Mesenchymal stem cell (in vitro differentiated cells and primary cell): ENCODE measurements around the gene FGFBP2.

Source experiments
- DNase-seq: peaks from one replicate; pipeline ENCODE4 v3.0.0-alpha.2; 2013
- H2AFZ ChIP-seq: one replicate; pipeline ENCODE4 v1.6.1; 2013; ENCODE audit warnings: low read depth, mild to moderate bottlenecking, control low read depth, inconsistent platforms, low read length, moderate library complexity
- H2AK5ac ChIP-seq: 2 replicates; pipeline ENCODE4 v1.6.1; 2013; ENCODE audit warnings: low read length, moderate library complexity, mild to moderate bottlenecking, inconsistent platforms; ENCODE audit not compliant: severe bottlenecking
- H2BK120ac ChIP-seq: one replicate; pipeline ENCODE4 v1.6.1; 2013; ENCODE audit warnings: low read depth, mild to moderate bottlenecking, inconsistent platforms, low read length, moderate library complexity
- H2BK12ac ChIP-seq, 2 experiments: one replicate each; pipeline ENCODE4 v1.6.1; 2013; ENCODE audit warnings: inconsistent platforms in 2 of 2, low read length in 2 of 2, mild to moderate bottlenecking in 2 of 2, moderate library complexity in 2 of 2, control low read depth in 1 of 2
- H2BK15ac ChIP-seq: one replicate; pipeline ENCODE4 v1.6.1; 2013; ENCODE audit warnings: mild to moderate bottlenecking, low read depth, inconsistent platforms; ENCODE audit not compliant: poor library complexity, severe bottlenecking
- H2BK5ac ChIP-seq: 2 replicates; pipeline ENCODE4 v1.6.1; 2013; ENCODE audit warnings: low read depth, mild to moderate bottlenecking, low read length, control low read depth, inconsistent platforms; ENCODE audit not compliant: poor library complexity, severe bottlenecking
- H3K14ac ChIP-seq, 2 experiments: one replicate each; pipeline ENCODE4 v1.6.1; 2013; ENCODE audit warnings: inconsistent platforms in 2 of 2, low read length in 2 of 2, control low read depth in 1 of 2, mild to moderate bottlenecking in 1 of 2, moderate library complexity in 1 of 2
- H3K18ac ChIP-seq, 2 experiments: one replicate each; pipeline ENCODE4 v1.6.1; 2013; ENCODE audit warnings: inconsistent platforms in 2 of 2, low read length in 2 of 2, control low read depth in 1 of 2, low read depth in 1 of 2, mild to moderate bottlenecking in 1 of 2
- H3K23ac ChIP-seq, 2 experiments: one replicate each; pipeline ENCODE4 v1.6.1; 2013; ENCODE audit warnings: inconsistent platforms in 2 of 2, low read length in 2 of 2, mild to moderate bottlenecking in 2 of 2, moderate library complexity in 2 of 2, control low read depth in 1 of 2
- H3K27ac ChIP-seq: 2 replicates; pipeline ENCODE4 v1.5.1; 2013; ENCODE audit warnings: mild to moderate bottlenecking, moderate library complexity, low read length, control low read depth, inconsistent platforms; ENCODE audit not compliant: poor library complexity, severe bottlenecking
- H3K27me3 ChIP-seq, 2 experiments: 2 replicates each; pipeline versions ENCODE4 v1.6.1 to v1.7.0; 2013; ENCODE audit warnings: low read length in 2 of 2, mild to moderate bottlenecking in 2 of 2, moderate library complexity in 2 of 2, control low read depth in 1 of 2, inconsistent platforms in 1 of 2; ENCODE audit not compliant: control insufficient read depth in 1 of 2, insufficient read depth in 1 of 2
- H3K36me3 ChIP-seq, 2 experiments: 2 replicates each; pipeline versions ENCODE4 v1.6.1 to v1.7.0; 2013; ENCODE audit warnings: low read length in 2 of 2, control low read depth in 1 of 2, inconsistent platforms in 1 of 2, low read depth in 1 of 2, mild to moderate bottlenecking in 1 of 2; ENCODE audit not compliant: insufficient read depth in 2 of 2, control insufficient read depth in 1 of 2
- H3K4ac ChIP-seq, 2 experiments: one replicate each; pipeline ENCODE4 v1.6.1; 2013; ENCODE audit warnings: inconsistent platforms in 2 of 2, low read length in 2 of 2, mild to moderate bottlenecking in 2 of 2, moderate library complexity in 2 of 2, control low read depth in 1 of 2, low read depth in 1 of 2
- H3K4me1 ChIP-seq: 2 replicates; pipeline ENCODE4 v1.6.1; 2013; ENCODE audit warnings: low read depth, low read length, control low read depth; ENCODE audit not compliant: control insufficient read depth, insufficient read depth
- H3K4me2 ChIP-seq: 2 replicates; pipeline ENCODE4 v1.6.1; 2013; ENCODE audit warnings: low read length, mild to moderate bottlenecking, inconsistent platforms; ENCODE audit not compliant: poor library complexity, severe bottlenecking
- H3K4me3 ChIP-seq, 2 experiments: 2 replicates each; pipeline versions ENCODE4 v1.5.1 to v1.7.0; 2013; ENCODE audit warnings: low read length in 2 of 2, mild to moderate bottlenecking in 2 of 2, control low read depth in 1 of 2, low read depth in 1 of 2; ENCODE audit not compliant: insufficient read depth in 1 of 2
- H3K79me1 ChIP-seq: replicated peaks from 2 replicates; pipeline ENCODE4 v1.6.1; 2013; ENCODE audit warnings: mild to moderate bottlenecking, control low read depth, low read length, inconsistent platforms; ENCODE audit not compliant: poor library complexity, severe bottlenecking
- H3K9ac ChIP-seq: 2 replicates; pipeline ENCODE4 v1.7.0; 2013; ENCODE audit warnings: mild to moderate bottlenecking, low read length, moderate library complexity
- H3K9me3 ChIP-seq: 2 replicates; pipeline ENCODE4 v1.7.0; 2013; ENCODE audit warnings: mild to moderate bottlenecking, low read length; ENCODE audit not compliant: control insufficient read depth
- H4K8ac ChIP-seq: one replicate; pipeline ENCODE4 v1.6.1; 2013; ENCODE audit warnings: inconsistent platforms, mild to moderate bottlenecking, low read length, moderate library complexity
- H4K91ac ChIP-seq: one replicate; pipeline ENCODE4 v1.6.1; 2013; ENCODE audit warnings: mild to moderate bottlenecking, low read length, inconsistent platforms
- WGBS: methylation state at CpG from one replicate; pipeline ENCODE4 v1.1.7; 2013; ENCODE audit warnings: mixed read lengths; 5-methylcytosine and 5-hydroxymethylcytosine counted together

The FGFBP2 gene

DNA sequence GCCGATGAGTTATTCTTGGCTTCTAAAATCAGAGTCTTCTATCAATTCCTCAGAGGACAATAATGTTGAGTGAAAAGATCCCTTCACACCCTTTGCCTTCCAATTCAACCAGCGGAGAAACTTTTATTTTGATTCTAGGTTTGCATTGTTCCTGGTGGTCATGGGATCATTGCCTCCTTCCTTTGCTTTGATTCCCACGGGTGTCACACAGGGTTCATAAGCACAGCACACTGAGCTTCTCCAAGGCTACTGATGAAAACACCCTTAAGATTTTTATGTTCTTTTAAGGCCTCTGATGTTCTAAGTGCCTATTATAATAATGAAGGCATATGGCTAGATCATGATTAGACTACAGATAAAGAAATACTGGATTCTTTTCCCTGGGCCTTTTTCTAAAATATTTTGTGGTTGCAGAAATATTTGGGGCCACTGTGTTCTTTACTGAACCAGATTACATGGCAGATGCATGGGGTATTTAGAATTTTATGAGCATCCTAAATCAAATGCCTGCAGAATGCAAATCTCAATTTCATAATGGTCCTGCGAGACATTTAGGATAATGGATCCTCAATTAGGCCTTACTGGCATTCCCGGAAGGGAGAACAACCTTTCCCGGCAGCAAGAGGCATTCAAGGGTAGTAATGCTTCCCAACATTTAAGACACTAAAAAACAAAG lies 43.9 kb upstream of the FGFBP2 start:
- no peak overlapping the region for H4K91ac ChIP-seq
- DNase-seq: no peak
- no peak overlapping the region for H2BK12ac ChIP-seq
- H3K36me3 ChIP-seq: peaks cover 0 to 13% of the 10 kb centered on the region in 2 experiments
- H2BK120ac ChIP-seq: no peak overlapping the region
- no peak overlapping the region for H3K18ac ChIP-seq
- H3K4me3 ChIP-seq: no peak overlapping the region
- no peak overlapping the region for H2BK5ac ChIP-seq
- no peaks in the 10 kb centered on the region for H3K79me1 ChIP-seq
- no peak overlapping the region for H4K8ac ChIP-seq
- peaks cover 10 to 16% of the 10 kb centered on the region in 2 experiments for H3K27me3 ChIP-seq
- H2AK5ac ChIP-seq: no peak overlapping the region
- H3K4ac ChIP-seq: no peak overlapping the region
- no peaks in the 10 kb centered on the region for H3K9me3 ChIP-seq
- H3K4me2 ChIP-seq: no peak overlapping the region
- 93% methylated on average over 4 of the region's 6 CpGs for WGBS
- no peak overlapping the region for H2BK15ac ChIP-seq
- H2AFZ ChIP-seq: no peak overlapping the region
- H3K23ac ChIP-seq: no peak overlapping the region
- no peaks in the 10 kb centered on the region for H3K4me1 ChIP-seq
- H3K14ac ChIP-seq: no peak overlapping the region
- H3K27ac ChIP-seq: no peak overlapping the region
- no peak overlapping the region for H3K9ac ChIP-seq

DNA sequence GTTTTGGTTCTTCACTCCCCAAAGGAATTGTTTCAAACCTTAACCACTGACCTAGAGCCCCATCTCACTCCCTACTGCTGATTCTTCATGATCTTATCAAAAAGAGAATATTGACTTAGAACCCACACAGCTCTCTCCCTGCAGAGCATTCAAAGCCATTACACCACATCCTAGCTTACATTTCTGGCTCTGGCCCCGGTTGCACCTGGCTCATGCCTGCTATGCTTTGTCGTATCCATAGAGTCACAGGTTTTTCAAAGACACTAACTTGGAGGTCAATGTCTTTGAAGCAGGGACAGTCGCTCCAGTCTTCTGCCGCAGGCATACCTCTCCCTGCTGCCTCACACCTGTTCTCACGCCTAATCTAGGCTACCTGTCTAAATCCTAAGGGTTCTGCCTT lies 42.7 kb upstream of the FGFBP2 start:
- no peak overlapping the region for H2BK120ac ChIP-seq
- no peak overlapping the region for H3K18ac ChIP-seq
- WGBS: 99% methylated on average over 5 of the region's 5 CpGs
- no peak overlapping the region for H4K91ac ChIP-seq
- H3K27ac ChIP-seq: no peak overlapping the region
- H2BK5ac ChIP-seq: no peak overlapping the region
- H2AFZ ChIP-seq: no peak overlapping the region
- no peak overlapping the region for H3K23ac ChIP-seq
- DNase-seq: no peak
- no peaks in the 10 kb centered on the region for H3K9me3 ChIP-seq
- H3K79me1 ChIP-seq: no peaks in the 10 kb centered on the region
- H2BK12ac ChIP-seq: no peak overlapping the region
- no peak overlapping the region for H2AK5ac ChIP-seq
- peaks cover 7 to 10% of the 10 kb centered on the region in 2 experiments for H3K27me3 ChIP-seq
- no peak overlapping the region for H3K9ac ChIP-seq
- no peak overlapping the region for H3K4ac ChIP-seq
- peaks cover 0 to 10% of the 10 kb centered on the region in 2 experiments for H3K36me3 ChIP-seq
- no peak overlapping the region for H3K14ac ChIP-seq
- H2BK15ac ChIP-seq: no peak overlapping the region
- no peak overlapping the region for H4K8ac ChIP-seq
- peaks cover 2% of the 10 kb centered on the region for H3K4me1 ChIP-seq
- no peak overlapping the region for H3K4me2 ChIP-seq
- H3K4me3 ChIP-seq: no peak overlapping the region

DNA sequence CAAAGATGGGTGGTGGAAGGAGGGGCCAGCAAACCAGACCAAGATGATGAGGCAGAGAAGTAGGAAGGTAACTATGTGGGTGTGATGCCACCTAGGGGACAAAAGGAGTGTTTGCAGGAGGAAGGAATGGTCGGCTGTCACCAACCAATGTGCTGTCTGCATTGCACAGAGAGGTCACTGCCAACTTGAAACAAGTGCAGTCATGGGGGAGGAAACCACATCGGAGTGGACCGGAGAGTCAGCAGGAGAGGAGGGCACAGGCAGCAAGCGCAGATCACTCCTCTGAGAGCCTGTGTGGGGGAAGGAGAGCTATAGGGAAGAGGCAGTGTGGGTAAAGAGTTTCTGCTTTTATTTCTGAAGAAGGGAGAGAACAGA lies 38.5 kb upstream of the FGFBP2 start:
- H3K4me3 ChIP-seq: no peak overlapping the region
- H4K8ac ChIP-seq: no peak overlapping the region
- no peak overlapping the region for H3K27ac ChIP-seq
- H3K79me1 ChIP-seq: no peaks in the 10 kb centered on the region
- peaks cover 2 to 10% of the 10 kb centered on the region in 2 experiments for H3K27me3 ChIP-seq
- no peak overlapping the region for H2BK5ac ChIP-seq
- peak overlapping the region; percentile 4 for H3K9ac ChIP-seq
- no peak overlapping the region for H2AFZ ChIP-seq
- no peak overlapping the region for H2BK120ac ChIP-seq
- no peak overlapping the region for H3K4ac ChIP-seq
- H3K14ac ChIP-seq: no peak overlapping the region
- WGBS: 5% methylated on average over 4 of the region's 4 CpGs
- H2BK15ac ChIP-seq: no peak overlapping the region
- H3K23ac ChIP-seq: no peak overlapping the region
- H4K91ac ChIP-seq: no peak overlapping the region
- H2AK5ac ChIP-seq: no peak overlapping the region
- H3K4me2 ChIP-seq: no peak overlapping the region
- peaks cover 2% of the 10 kb centered on the region for H3K4me1 ChIP-seq
- H3K36me3 ChIP-seq: peaks cover 0 to 11% of the 10 kb centered on the region in 2 experiments
- no peaks in the 10 kb centered on the region for H3K9me3 ChIP-seq
- H2BK12ac ChIP-seq: no peak overlapping the region
- H3K18ac ChIP-seq: no peak overlapping the region
- DNase-seq: peak; percentile 81

DNA sequence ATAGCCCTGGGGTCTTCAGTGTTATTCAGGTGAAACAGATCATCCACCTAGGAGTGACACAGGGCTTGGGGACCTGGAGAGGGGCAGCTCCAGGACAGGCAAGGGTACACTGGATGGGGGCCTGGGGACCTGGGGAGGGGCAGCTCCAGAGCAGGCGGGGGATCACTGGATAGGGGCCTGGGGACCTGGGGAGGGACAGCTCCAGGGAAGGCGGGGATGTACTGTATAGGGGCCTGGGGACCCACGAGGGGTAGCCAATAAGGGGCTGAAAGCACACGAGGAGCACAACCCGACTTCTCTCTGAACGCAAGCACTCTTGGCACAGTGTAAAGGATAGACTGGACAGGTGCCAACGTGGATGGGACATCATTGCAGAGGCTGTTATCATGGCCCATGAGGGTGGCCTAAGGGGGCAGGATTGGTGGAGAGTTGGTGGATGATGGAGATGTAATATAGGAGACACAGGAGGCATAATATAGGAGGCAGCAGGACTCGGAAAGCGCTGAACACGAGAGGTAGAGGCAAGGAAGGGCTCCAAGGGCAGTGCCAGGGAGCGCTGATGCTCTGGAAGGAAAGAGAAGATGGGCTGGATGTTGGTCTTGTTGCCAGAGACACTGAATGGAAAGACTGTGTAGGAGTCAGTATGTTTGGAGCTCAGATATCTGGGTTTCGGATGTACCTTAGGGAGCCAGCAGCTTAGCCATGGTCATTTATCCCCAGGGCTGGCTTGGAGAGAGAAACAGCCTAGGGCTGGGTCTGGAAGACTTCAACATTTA lies 37.9 kb upstream of the FGFBP2 start:
- H2BK120ac ChIP-seq: no peak overlapping the region
- H3K4me1 ChIP-seq: peaks cover 2% of the 10 kb centered on the region
- peaks cover 3 to 10% of the 10 kb centered on the region in 2 experiments for H3K27me3 ChIP-seq
- H3K4me3 ChIP-seq: no peak overlapping the region
- H2BK5ac ChIP-seq: no peak overlapping the region
- H2AK5ac ChIP-seq: no peak overlapping the region
- no peak overlapping the region for H3K4ac ChIP-seq
- no peak overlapping the region for H3K4me2 ChIP-seq
- peaks cover 0 to 7% of the 10 kb centered on the region in 2 experiments for H3K36me3 ChIP-seq
- no peak overlapping the region for H3K9ac ChIP-seq
- H3K79me1 ChIP-seq: no peaks in the 10 kb centered on the region
- H3K18ac ChIP-seq: no peak overlapping the region
- no peak for DNase-seq
- H3K14ac ChIP-seq: no peak overlapping the region
- H3K27ac ChIP-seq: no peak overlapping the region
- no peak overlapping the region for H4K91ac ChIP-seq
- no peak overlapping the region for H3K23ac ChIP-seq
- WGBS: 83% methylated on average over 12 of the region's 12 CpGs
- H2AFZ ChIP-seq: no peak overlapping the region
- peak overlapping the region; percentile 23 for H4K8ac ChIP-seq
- no peaks in the 10 kb centered on the region for H3K9me3 ChIP-seq
- H2BK12ac ChIP-seq: no peak overlapping the region
- H2BK15ac ChIP-seq: peak overlapping the region; percentile 49
